Right atrium auricular region (tissue), 2 donors: ENCODE results near the gene PIK3CG. TPM values are rescaled to one million over a fixed set of nuclear protein-coding genes. Genes with fewer than 3 reads are reported as not detected.
A peak's percentile ranks its signal among the peaks of the same experiment; 100 is the strongest.

ENCODE experiments used
- DNase-seq: peaks from one replicate; pipeline ENCODE4 v3.0.0-alpha.2; 2019; ENCODE audit warnings: low spot score
- H3K27ac ChIP-seq, 2 donors: fragments of 200-600 bp; sonication (generic); 1 replicate in 1 of 2; 2 replicates in 1 of 2; pipeline ENCODE4 v1.5.1; 2016 to 2019
- H3K27me3 ChIP-seq, 2 donors: fragments of 200-600 bp; sonication (generic); one replicate each; pipeline versions ENCODE4 v1.5.1 to v1.6.0; 2017 to 2019
- H3K36me3 ChIP-seq: fragments of 200-600 bp; sonication (generic); one replicate; pipeline ENCODE4 v1.5.1; 2016
- H3K4me1 ChIP-seq, 2 donors: fragments of 200-600 bp; sonication (generic); one replicate each; pipeline versions ENCODE4 v1.5.1 to v1.6.0; 2017 to 2019
- H3K4me3 ChIP-seq, 2 donors: fragments of 200-600 bp; sonication (generic); 1 replicate in 1 of 2; 2 replicates in 1 of 2; pipeline ENCODE4 v1.5.1; 2017 to 2019; ENCODE audit warnings: mild to moderate bottlenecking in 1 of 2, moderate library complexity in 1 of 2
- H3K9me3 ChIP-seq, 2 donors: fragments of 200-600 bp; sonication (generic); one replicate each; pipeline ENCODE4 v1.5.1; 2019
- total RNA-seq, 2 donors: library from RNA; depleted of rRNA; stranded (reverse); fragments of >200 nt; gene quantifications; one replicate each; pipeline ENCODE4 v1.1.0, GENCODE V29; 2016
- TF ChIP-seq, protein P1 (sequence below), 2 donors: fragments of 200-600 bp; sonication (generic); IDR thresholded peaks; one replicate each; pipeline ENCODE4 v1.5.1; 2019; ENCODE audit warnings: antibody characterized with exemption in 2 of 2

Gene PIK3CG
- 1 to 10 TPM in 1 of 2 donors, under 1 TPM in 1; 0.82 to 3.0 TPM for total RNA-seq

DNA sequence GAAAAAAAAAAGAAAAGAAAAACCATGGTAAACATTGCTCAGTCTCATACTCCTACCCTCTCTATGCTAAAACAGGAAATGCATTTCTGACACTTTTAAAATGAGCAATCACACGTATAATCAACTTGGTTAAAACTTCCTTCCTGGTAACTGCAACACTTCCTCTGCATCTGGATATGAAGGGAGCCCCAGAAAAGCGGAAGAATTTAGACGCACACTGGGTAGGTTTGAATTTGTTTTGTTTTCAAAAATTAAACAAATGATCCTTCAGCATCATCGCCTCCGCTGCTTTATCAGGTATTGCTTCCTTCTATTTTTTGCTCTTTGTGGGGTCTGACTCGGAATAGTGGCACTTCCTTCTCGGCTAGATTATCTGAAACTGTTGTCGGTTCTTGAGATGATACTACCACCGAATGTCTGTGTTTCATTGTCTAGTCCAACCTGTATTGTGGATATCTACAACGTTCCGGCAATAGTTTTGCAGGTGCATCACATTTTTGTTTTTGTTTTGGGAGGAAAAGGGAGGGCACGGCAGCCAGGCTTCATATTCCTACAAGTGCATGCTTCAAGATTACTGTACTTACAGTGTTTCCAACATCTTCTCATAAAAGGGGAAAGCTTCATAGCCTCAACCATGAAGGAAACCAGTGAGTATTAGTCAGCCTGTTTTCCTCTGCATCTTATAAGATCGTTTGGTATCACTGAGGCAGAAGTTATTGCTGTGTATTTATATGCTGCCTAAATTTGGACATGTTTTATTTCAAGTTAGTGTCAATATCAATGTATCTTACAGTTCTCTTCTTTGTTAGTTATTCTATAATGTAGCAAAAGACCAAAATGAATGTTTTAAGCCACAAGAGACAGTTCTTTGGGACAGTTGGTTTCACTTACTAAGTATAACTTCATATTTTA lies at the start of gene PIK3CG:
Gene PIK3CG, plus strand, starts transcription at position 153 of the 912 bp plus-strand sequence. CDS start 2,280 bp downstream, outside the sequence.
- DNase-seq, result no peak
- TF ChIP-seq, protein P1, sequence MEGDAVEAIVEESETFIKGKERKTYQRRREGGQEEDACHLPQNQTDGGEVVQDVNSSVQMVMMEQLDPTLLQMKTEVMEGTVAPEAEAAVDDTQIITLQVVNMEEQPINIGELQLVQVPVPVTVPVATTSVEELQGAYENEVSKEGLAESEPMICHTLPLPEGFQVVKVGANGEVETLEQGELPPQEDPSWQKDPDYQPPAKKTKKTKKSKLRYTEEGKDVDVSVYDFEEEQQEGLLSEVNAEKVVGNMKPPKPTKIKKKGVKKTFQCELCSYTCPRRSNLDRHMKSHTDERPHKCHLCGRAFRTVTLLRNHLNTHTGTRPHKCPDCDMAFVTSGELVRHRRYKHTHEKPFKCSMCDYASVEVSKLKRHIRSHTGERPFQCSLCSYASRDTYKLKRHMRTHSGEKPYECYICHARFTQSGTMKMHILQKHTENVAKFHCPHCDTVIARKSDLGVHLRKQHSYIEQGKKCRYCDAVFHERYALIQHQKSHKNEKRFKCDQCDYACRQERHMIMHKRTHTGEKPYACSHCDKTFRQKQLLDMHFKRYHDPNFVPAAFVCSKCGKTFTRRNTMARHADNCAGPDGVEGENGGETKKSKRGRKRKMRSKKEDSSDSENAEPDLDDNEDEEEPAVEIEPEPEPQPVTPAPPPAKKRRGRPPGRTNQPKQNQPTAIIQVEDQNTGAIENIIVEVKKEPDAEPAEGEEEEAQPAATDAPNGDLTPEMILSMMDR (IDR thresholded peaks at IDR 0.05), result no peak
- Histone ChIP-seq H3K27me3 (no peaks in the 10 kb centered on the region), H3K36me3 (no peaks in the 10 kb centered on the region), H3K27ac (peak within 1 kb of the TSS; percentile 14 to 28), H3K4me3 (peak within 1 kb of the TSS; percentile 22 to 32), H3K9me3 (no peaks in the 10 kb centered on the region), H3K4me1 (peaks cover 0 to 7% of the 10 kb centered on the region in 2 donors)

DNA sequence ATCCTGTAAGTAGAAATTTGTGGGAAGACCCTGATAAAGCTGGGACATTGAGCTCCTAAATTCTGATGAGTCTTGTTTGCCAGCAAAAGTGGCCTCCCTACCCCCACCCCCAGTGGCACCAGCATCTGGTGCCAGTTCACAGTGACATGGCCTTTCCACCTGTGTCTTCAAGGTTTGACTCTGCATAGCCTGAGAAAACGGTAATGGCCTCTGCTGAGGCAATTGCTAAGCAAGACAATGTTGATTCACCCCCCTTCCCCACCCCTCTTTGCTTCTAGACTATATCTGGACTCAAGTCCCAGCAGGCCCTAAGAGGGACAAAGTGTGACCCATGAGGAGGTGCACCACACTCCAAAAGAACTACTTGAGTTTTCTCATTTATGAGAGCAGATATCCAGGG lies 48.0 kb upstream of the PIK3CG start:
- no peak for DNase-seq
- TF ChIP-seq, protein P1 (IDR thresholded peaks at IDR 0.05), result no peak
- H3K27me3 ChIP-seq, result no peaks in the 10 kb centered on the region

DNA sequence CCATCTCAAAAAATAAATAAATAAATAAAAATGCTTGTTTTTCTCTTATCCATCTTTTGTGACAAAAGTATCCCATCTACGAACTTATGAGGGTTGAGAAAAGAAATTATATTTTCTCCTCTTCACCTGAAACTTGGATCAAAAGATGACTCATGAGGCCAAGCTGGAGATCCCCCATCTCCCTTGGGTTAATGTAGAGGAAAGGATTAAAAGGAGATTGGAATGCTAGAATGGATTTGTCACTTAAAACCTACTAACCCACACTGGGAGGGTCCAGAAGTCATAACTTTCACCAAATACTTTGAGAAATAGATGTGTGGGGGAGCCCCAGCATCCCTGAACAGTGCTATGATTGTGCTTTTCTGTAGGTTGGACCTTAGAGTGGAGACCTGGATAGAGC lies 46.3 kb upstream of the PIK3CG start:
- Histone ChIP-seq H3K36me3 (no peaks in the 10 kb centered on the region), H3K27me3 (no peaks in the 10 kb centered on the region), H3K4me3 (no peak overlapping the region), H3K9me3 (no peaks in the 10 kb centered on the region), H3K4me1 (peaks cover 0 to 4% of the 10 kb centered on the region in 2 donors), H3K27ac (no peak overlapping the region)
- DNase-seq, result no peak
- TF ChIP-seq, protein P1 (IDR thresholded peaks at IDR 0.05), result no peak

More for the DNA sequence above, 48.0 kb upstream of the PIK3CG start:
- H3K9me3 ChIP-seq, result no peaks in the 10 kb centered on the region
- H3K4me1 ChIP-seq, result peaks cover 0 to 4% of the 10 kb centered on the region in 2 donors
- no peak overlapping the region for H3K4me3 ChIP-seq
- no peak overlapping the region for H3K27ac ChIP-seq
- no peaks in the 10 kb centered on the region for H3K36me3 ChIP-seq

DNA sequence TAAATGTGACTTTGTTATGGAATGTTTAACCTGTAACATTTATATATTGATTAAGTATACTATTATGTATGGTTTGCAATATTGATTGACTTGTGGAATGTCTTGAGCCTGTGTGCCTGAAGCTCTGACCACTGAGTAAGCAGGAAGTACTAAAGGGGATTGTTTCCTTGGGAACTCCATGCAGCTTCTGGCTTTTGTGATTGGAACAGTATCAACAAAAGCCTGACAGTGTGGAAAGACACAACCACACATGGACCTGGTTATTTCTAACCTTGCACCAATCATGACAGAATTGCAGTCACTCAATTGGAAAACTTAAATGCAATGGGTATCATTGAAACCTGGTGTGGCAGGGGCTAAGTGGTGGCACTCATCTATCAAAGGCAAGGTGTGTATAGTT lies 45.5 kb upstream of the PIK3CG start:
- Histone ChIP-seq H3K4me1 (peaks cover 0 to 4% of the 10 kb centered on the region in 2 donors), H3K36me3 (no peaks in the 10 kb centered on the region), H3K9me3 (no peaks in the 10 kb centered on the region), H3K27me3 (no peaks in the 10 kb centered on the region), H3K4me3 (no peak overlapping the region), H3K27ac (no peak overlapping the region)
- TF ChIP-seq, protein P1 (IDR thresholded peaks at IDR 0.05), result no peak
- no peak for DNase-seq

DNA sequence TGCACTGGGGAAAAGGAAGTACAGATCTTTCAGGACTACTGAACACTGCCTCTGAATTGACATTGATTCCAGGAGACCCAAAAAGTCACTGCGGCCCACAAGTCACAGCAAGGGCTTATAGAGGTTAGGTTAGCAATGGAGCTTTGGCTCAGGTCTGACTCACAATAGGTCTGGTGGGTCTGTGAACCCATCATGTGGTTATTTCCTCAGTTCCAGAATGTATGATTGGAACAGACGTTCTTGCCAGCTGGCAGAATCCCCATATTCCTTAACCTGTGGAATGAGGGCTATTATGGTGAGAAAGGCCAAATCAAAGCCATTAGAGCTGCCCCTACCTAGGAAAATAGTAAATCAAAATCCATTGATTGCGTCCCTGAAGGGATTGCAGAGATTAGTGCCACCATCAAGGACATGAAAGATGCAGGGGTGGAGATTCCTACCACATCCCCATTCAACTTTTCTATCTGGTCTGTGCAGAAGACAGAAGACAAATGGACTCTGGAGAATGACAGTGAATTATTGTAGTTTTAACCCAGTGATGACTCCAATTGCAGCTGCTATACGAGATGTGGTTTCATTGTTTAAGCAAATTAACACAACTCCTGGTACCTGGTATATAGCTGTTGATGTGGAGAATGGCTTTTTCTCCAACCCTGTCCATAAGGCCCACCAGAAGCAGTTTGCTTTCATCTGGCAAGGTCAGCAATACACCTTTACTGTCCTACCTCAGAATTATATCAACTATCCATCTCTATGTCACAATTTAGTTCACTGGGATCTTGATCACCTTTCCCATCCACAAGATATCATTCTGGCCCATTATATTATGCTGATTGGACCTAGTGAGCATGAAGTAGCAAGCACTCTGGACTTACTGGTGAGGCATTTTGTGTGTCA lies 44.5 kb upstream of the PIK3CG start:
- no peak overlapping the region for H3K4me3 ChIP-seq
- no peak for DNase-seq
- no peaks in the 10 kb centered on the region for H3K36me3 ChIP-seq
- TF ChIP-seq, protein P1 (IDR thresholded peaks at IDR 0.05), result no peak
- H3K27me3 ChIP-seq, result no peaks in the 10 kb centered on the region
- no peaks in the 10 kb centered on the region for H3K9me3 ChIP-seq
- H3K4me1 ChIP-seq, result no peaks in the 10 kb centered on the region
- no peak overlapping the region for H3K27ac ChIP-seq
